ENCODE measurements around the gene PADI2. TPM values are rescaled to one million over a fixed set of nuclear protein-coding genes. Genes with fewer than 3 reads are reported as not detected.

Gene PADI2
- total and polyA plus RNA-seq, 2 donors (not counting 3 experiments of a cell fraction or from before 2014, with no cell fraction given), result not detected

- Histone ChIP-seq H3K27ac (ENCODE audit: insufficient read depth, low read depth, low read length) (no peak overlapping the region), H3K36me3 (ENCODE audit: control insufficient read depth in 2 of 2, extremely low read depth in 1 of 2, insufficient read depth in 2 of 2, low read length in 2 of 2) (no peaks in the 10 kb centered on the region), H3K4me1 (ENCODE audit: control insufficient read depth, extremely low read depth, insufficient read depth, low read length) (peaks cover 5% of the 10 kb centered on the region), H3K27me3 (ENCODE audit: control insufficient read depth in 2 of 2, insufficient read depth in 2 of 2, low read length in 2 of 2) (no peaks in the 10 kb centered on the region), H3K4me3 (replicated peaks in 1 of 3; ENCODE audit: insufficient read depth in 1 of 3, low read depth in 1 of 3, low read length in 3 of 3) (no peak overlapping the region), H3K9ac (replicated peaks; ENCODE audit: extremely low read depth, insufficient read depth, low read length) (no peak overlapping the region), H3K9me3 (replicated peaks; ENCODE audit: control insufficient read depth, insufficient read depth, low read length) (no peaks in the 10 kb centered on the region), H3K4me2 (ENCODE audit: insufficient read depth, low read length) (no peak overlapping the region), H3K9me1 (replicated peaks; ENCODE audit: control insufficient read depth, extremely low read depth, insufficient read depth, low read length) (no peaks in the 10 kb centered on the region), H4K20me1 (replicated peaks; ENCODE audit: control insufficient read depth, extremely low read depth, insufficient read depth, low read length) (no peaks in the 10 kb centered on the region), H2AFZ (ENCODE audit: low read depth, low read length) (no peak overlapping the region), H3K79me2 (ENCODE audit: control insufficient read depth, insufficient read depth, low read length) (no peaks in the 10 kb centered on the region)
- no TSS peak for BruUV-seq (replicated peaks)
- ChIA-PET CTCF (interaction anchor here (1.0 to 1.3 kb wide), 2 partner anchors 52 to 269 kb away, joined by 3 read pairs; no protein-coding TSS in a partner anchor), POLR2A (no interaction called here)
- dilution Hi-C loops (cut with MboI; ENCODE audit: extremely low pct_ligation_motif_present, low sequenced_read_pairs) (no loop called here), intact Hi-C loops (cut with micrococcal nuclease) (no loop called here)
- TF ChIP-seq CTCF (IDR thresholded peaks at IDR 0.05; ENCODE audit: extremely low read depth in 1 of 2, insufficient read depth in 1 of 2, low read depth in 1 of 2, low read length in 2 of 2) (no peak), POLR2A (IDR thresholded peaks at IDR 0.05; ENCODE audit: low read depth, low read length) (no peak), GATA2 (IDR thresholded peaks at IDR 0.05; ENCODE audit: insufficient read depth, insufficient read length, low read depth, low read length) (no peak), MYC (IDR thresholded peaks at IDR 0.05; ENCODE audit: low read depth, low read length) (no peak), JUN (IDR thresholded peaks at IDR 0.05; ENCODE audit: borderline replicate concordance, insufficient read depth, insufficient read length, low read depth) (no peak), FOS (IDR thresholded peaks at IDR 0.05; ENCODE audit: borderline replicate concordance, insufficient read depth, low read length) (no peak), POLR2AphosphoS5 (IDR thresholded peaks at IDR 0.05; ENCODE audit: insufficient read depth, low read depth, low read length) (no peak), EZH2 (IDR thresholded peaks at IDR 0.05; ENCODE audit: borderline replicate concordance, low read depth, low read length, severe bottlenecking) (no peak), MAX (IDR thresholded peaks at IDR 0.05; ENCODE audit: insufficient read depth, insufficient read length) (no peak)
- DNase-seq (ENCODE audit: low read depth, low spot score) (no peak), FAIRE-seq (no peak)
Observed at GRCh38 chr1:17066361-17067068, 52.7 kb downstream of the PADI2 start.
